ENCODE measurements around the gene PASD1.
A peak's percentile ranks its signal among the peaks of the same experiment; 100 is the strongest.

- peak; percentile 43 for TF ChIP-seq CTCF (IDR thresholded peaks at IDR 0.05)
- no peak for TF ChIP-seq ZFX (IDR thresholded peaks at IDR 0.05; ENCODE audit: borderline replicate concordance)
These were observed 117.3 kb downstream of the PASD1 start for GRCh38 chrX:151680805-151681204.
